ENCODE data around the gene ARHGEF38.
"Not testable (repeated sequence)": the region's sequence is repeated elsewhere in the genome, so short reads cannot be mapped to it uniquely, and the experiment has no call there.

Gene ARHGEF38

GRCh38 chr4:105560421-105560848 is 8.0 kb downstream of the ARHGEF38 start:
- no peak for DNase-seq

DNA sequence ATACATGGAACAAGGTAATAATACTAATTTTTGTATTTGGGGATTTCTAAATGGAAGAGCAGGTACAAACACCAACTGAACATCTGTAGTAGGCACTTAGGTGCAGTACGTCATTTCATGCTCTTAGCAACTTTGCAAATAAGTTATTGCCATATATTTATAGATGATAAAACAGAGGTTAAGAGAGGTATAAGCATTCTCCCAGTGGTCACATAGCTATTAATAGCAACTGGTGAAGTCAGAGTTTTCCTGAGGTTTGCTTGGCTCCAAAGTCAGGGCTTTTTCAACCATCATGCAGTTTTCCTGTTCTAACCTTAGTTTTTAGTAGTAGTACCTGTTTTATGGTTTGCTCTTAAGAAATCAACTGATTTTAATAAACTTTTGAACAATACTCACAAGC is 10.9 kb downstream of the ARHGEF38 start:
- no peak for DNase-seq

DNA sequence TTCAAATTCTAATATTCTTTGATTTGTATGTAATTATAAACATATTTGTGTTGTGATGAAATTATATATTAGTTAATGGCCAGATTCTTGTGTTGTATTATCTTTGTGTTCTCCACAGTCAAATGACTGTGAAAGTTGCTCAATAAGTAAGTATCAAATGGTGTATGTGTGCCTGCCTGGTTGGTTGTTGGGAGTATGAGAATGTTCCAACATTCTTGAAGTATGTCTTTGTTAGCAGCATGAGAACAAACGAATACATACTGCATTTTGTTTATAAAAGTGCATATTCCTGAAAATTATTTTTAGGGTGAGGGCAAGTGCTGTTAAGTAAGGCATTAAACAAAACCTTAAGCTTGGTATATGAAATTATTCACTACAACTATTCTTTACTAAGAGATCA is 16.2 kb downstream of the ARHGEF38 start:
- no peak for DNase-seq

DNA sequence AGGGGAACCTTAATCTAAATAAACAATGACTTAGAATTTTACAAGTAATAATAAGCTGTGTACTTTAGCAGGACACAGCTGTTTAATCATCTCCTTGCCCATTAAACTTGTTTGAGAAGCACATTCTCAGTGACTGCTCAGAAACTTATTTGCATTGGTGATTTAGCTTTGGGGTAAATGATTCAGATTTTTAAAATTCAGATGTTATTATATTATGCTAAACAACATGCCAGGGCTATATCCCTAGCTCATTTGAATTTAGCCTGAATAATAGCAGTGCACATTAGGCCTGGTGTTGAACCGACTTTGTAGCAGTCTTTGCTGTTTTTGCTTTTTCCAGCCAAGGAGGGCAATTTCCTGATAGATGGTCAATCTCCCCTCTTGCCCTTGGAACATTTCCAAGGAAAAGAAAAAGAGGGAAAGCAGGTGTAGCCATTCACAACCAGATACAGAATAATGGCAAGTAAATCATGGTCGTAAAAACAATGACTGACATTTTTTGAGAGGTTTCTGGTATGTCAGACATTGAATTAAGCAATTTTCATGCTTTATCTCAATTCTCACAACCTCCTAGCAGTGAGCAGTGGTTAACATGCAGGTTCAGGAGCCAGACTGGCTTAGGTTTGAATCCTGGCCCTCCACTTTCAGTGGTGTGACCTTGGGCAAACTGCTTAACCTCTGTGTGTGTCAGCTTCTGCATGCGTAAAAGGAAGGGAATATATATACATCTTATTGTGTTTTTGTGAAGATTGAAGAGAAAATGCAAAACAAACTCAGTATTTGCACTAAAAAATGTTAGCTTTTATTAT is 16.8 kb downstream of the ARHGEF38 start:
- no peak for DNase-seq

- no peak for DNase-seq
Observed at GRCh38 chr4:105569866-105570236, 17.4 kb downstream of the ARHGEF38 start.

- DNase-seq = peak; percentile 38
Observed at GRCh38 chr4:105572296-105572695, 19.9 kb downstream of the ARHGEF38 start.

- no peak for DNase-seq
Observed at GRCh38 chr4:105586638-105587328, 34.4 kb downstream of the ARHGEF38 start.

GRCh38 chr4:105587841-105588240 is 35.4 kb downstream of the ARHGEF38 start:
- DNase-seq = no peak

DNA sequence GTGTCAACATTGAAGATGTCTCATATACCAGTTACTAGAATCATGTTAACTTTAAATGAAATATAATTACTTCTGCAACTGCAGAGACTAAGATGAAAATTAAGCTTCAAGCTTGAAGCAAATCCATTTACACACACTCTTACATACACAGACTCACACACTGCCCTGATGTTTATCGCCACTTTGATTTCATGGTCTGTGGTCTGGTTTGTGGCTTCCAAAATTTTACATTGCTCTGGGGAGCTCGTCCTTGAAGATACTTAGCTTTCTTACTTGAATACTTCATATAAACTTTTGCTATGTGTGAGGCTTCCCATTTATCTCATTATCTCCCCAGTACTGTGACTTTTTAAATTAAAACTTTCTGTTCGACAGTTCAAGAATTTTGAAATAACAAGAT is 35.8 kb downstream of the ARHGEF38 start:
- no peak for DNase-seq

GRCh38 chr4:105591573-105591972 is 39.2 kb downstream of the ARHGEF38 start:
- DNase-seq = no peak

DNA sequence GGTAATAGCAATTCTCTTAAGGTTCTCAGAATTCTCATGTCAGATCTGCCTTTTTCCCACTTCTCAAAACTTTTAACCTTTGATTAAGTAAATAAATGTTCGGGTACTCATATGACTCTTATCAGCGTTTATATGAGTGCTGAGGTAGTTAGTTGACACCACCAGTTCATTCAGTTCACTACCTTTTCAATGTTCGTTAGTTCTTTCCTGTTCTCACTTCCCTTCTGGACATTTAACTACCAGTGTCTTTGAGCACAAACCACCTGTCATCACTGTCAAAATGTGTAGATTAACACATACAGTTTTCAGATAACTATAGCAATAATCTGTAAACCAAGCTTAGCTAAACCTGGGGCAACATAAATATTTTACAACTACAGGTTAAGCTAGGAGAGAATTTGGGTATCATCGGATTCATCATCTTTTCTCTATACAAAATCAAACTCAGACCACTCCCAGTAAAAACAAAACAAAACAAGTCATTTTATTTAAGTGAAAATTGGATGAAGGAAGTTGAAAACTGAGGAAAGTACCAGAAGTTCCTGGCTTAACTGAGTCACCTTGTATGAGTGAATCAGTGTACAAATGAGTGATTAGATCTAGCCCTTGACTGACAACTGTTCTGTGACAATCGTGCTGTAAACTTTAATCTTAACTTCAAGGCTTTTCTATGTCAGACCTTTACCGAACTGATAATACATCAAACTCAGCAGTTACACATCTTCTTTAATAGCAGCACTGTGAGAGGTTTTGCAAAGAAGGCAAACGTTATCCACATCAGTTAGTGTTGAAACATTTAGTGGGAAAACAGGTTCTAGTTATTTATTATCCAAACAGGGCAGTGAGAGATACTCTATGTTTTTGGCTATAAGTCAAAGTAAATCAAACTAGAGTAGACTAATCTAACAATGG is 41.9 kb downstream of the ARHGEF38 start:
- no peak for DNase-seq

DNA sequence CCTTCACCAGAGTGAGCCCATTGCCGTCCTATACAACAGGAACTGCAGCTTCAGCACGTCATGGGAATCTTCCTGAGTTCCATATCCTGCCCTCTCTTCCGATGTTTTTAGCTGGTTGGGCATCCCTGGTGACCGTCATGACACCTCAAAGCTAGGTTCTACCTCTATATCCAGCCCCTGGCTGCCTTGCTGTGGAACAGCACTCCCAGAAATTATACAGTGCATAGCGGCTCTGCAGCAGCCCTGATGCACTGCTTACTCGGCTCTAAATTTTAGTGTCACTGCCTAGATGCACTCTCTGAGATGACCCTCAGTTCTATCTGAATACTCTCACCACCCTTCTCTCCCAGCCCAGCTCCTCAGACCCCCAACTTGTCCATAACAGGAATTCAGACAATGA is 44.3 kb downstream of the ARHGEF38 start:
- no peak for DNase-seq

DNA sequence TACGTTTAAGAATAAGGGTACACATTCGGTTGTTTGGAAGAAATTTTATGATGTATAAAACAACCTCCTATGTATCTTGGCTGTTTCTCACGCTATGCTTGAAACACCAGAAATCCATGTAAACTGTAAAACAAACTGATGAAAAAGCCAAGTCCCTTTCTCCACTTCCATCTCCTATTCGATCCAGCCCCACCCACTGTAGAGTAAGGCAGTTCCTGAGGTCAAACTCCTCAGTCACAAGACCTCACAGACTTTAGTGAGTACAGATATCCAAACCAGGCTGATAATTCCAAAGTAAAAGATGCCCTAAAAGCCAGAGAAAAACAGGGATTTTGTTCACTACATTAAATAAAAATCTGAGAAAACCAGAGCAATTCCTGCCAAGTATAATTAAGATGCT is 45.6 kb downstream of the ARHGEF38 start:
- no peak for DNase-seq

GRCh38 chr4:105598787-105599186 is 46.4 kb downstream of the ARHGEF38 start:
- no peak for DNase-seq

DNA sequence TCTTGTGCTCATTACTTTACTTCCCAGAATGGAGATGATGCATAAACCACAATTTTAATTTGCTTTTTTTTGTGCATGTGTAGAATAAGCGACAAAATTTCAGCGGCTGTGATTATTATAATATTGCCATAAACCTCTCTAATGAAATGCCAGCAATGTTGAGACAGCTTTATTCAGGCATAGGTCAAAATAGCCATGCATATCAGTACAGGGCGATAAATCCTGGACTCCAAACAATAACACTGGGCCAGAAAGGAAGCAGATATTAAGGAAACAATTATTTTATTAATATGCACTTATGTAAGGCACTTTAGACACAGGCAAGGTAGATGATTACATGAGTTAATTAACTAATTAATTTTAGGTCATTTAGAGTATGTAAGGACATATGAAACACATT is 47.1 kb downstream of the ARHGEF38 start:
- no peak for DNase-seq

DNA sequence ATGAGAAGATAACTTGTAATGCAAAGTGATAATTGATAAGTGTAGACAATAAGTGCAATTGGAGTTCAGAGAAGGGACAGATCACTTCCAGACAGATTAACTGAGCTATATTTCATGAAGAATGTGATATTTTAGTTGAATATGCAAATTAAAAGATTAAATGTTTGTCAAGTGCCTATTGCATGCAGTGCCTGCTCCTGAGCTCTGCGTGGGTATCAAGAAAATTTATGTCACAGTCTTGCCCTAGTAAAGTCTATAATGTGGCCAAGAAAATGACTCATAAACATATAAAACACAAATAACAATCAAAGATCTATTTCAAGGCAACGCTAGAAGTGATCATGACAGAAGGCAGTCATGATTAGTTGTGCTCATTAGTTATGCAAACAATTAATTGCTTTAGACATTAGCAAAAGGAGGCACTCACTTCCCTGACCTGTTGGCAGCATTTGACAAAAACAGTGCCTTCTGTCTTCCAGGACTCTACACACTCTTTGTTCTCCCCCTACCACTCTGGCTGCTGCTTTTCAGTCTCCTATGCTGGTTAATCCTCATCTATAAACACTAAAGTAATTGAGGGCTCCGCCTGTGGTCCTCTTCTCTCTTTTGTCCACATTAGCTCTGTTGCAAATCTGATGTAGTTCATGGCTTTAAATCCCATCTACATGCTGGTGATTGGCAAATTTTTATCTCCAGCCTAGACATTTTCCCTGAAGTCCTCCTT is 47.7 kb downstream of the ARHGEF38 start:
- DNase-seq = no peak

DNA sequence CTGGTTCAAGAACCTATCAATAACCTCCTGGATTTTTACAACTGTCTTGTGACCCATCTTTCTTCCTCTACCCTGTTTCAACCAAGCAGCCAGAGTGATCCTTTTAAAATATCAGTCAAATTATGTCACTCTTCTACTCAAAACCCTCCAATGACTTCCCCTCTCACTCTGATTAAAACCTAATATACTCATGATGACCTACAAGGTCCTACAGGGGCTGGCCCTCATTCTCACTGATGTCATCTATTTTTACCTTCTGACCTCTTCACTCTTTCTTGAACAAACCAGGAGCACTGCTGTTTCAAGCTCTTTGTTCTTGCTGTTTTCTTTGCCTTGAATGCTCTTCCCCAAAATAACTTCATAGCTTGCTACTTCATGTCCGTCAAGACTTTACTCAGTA is 48.5 kb downstream of the ARHGEF38 start:
- DNase-seq = no peak

DNA sequence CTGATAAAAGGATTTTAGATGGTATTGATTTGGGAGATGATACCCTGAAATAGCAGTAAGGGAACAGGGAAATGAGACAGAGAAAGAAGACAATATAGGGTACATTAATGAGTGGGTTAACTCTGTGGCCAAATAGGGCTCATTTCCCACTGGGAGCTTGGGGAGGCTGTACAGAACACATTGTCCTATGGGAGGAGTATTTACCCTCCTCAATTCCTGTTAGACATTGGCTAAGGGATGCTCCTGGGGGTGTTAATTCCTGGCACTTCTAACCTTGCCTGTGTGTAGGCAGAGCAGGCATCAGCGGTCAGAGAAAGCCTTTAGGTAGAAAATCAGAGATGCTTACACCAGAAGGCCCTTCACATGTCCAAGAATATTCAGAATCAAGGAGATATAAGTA is 49.0 kb downstream of the ARHGEF38 start:
- no peak for DNase-seq

DNA sequence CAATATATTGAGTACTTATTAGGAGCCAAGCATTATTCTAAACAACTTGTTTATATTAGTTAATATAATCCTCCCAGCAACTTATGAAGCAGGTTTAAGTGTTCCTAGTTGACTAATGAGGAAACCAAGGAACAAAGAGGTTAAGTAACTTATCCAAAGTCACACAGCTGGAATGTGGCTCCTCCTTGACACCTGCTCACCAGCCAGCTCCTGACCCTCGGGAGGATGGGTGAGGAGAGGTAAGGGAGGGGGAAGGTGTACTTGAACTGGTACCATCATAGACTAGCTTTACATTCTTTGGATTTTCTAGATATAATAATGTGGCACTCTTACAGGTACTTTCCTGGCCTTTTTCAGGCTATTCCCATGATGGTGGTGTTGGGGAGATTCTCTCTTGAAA is 50.7 kb downstream of the ARHGEF38 start:
- DNase-seq = no peak

- DNase-seq = no peak
Observed at GRCh38 chr4:105605493-105605892, 53.1 kb downstream of the ARHGEF38 start.

GRCh38 chr4:105607876-105608275 is 55.5 kb downstream of the ARHGEF38 start:
- DNase-seq = no peak

DNA sequence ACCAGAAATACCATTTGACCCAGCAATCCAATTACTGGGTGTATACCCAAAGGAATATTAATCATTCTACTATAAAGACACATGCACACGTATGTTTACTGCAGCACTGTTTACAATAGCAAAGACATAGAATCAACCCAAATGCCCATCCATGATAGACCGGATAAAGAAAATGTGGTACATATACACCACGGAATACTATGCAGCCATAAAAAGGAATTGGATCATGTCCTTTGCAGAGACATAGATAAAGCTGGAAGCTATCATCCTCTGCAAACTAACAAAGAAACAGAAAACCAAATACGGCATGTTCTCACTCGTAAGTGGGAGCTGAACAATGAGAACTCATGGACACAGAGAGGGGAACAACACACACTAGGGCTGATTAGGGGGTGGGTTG is 57.4 kb downstream of the ARHGEF38 start:
- not testable (repeated sequence) for DNase-seq

DNA sequence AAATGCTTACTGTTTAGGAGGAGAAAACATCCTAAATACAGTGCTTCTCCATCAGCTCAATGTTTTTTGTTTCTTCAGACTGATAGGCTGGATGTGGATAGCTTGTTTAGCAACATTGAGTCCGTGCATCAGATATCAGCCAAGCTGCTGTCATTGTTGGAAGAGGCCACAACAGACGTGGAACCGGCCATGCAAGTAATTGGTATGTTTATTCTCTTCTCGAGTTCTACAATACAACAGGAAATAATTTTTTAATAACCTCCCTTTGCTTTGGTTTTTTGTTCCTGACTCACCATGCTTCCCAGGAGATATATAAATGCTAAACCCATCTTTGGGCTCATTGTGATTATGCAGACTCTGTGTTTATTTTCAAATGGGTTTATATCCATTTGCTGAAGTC is 60.9 kb downstream of the ARHGEF38 start:
- no peak for DNase-seq
